K562 (cell line): ENCODE measurements around the gene UBE2I. TPM values are rescaled to one million over a fixed set of nuclear protein-coding genes. Genes with fewer than 3 reads are reported as not detected.

Experiments
- ATAC-seq: fragments of 200-7000 bp; cut with Tn5 transposase; 3 replicates; pipeline ENCODE4 v1.9.1; 2020; ENCODE audit warnings: moderate library complexity
- BruUV-seq: library from RNA; stranded (reverse); fragments of 400-500 nt; replicated peaks from 2 replicates; lab custom pipeline; 2021; lab: Mats Ljungman, UMichigan
- CTCF ChIA-PET: fragments of 300-600 bp; formaldehyde crosslinking; extraction: SDS; loops from one replicate; lab custom pipeline; 2021; ENCODE audit warnings: low intra/inter-chr PET ratio; lab: Yijun Ruan, JAX
- POLR2A ChIA-PET: fragments of 300-600, 350-650 bp; sonication (Branson Sonifier 250); formaldehyde crosslinking; extraction: SDS; loops from one replicate; lab custom pipeline; 2021; ENCODE audit warnings: antibody characterized with exemption, inconsistent platforms; lab: Yijun Ruan, JAX
- DNase-seq, 4 experiments: peaks; one replicate each; pipeline versions ENCODE4 v3.0.0 to v3.0.0-alpha.2; 2011 to 2018; ENCODE audit warnings: low spot score in 3 of 4, mixed read lengths in 3 of 4; ENCODE audit errors: extremely low read depth in 1 of 4
- FAIRE-seq: peaks from 2 replicates; lab custom pipeline; 2011; peaks lifted over from hg19 to GRCh38; lab: Jason Lieb, UNC
- H2AFZ ChIP-seq: 2 replicates; pipeline ENCODE4 v1.6.0; 2011; ENCODE audit warnings: low read depth, low read length, control low read depth, inconsistent platforms
- H3K27ac ChIP-seq: fragments of 200-600 bp; 3 replicates; pipeline ENCODE4 v1.8.0; 2011; ENCODE audit warnings: low read depth, mild to moderate bottlenecking, control low read depth, inconsistent platforms, low read length, moderate library complexity, mixed read lengths; ENCODE audit errors: extremely low read depth
- H3K27me3 ChIP-seq, 2 experiments: fragments of 300-600 bp in 1 of 2; 2 replicates in 1 of 2; 3 replicates in 1 of 2; pipeline versions ENCODE4 v1.6.0 to v1.8.0; 2011; ENCODE audit warnings: inconsistent platforms in 2 of 2, low read length in 2 of 2, mild to moderate bottlenecking in 1 of 2, mixed read lengths in 1 of 2, moderate library complexity in 1 of 2; ENCODE audit not compliant: control insufficient read depth in 2 of 2, insufficient read depth in 2 of 2
- H3K36me3 ChIP-seq: fragments of 300-600 bp; 3 replicates; pipeline ENCODE4 v1.8.0; 2011; ENCODE audit warnings: mild to moderate bottlenecking, low read length, inconsistent platforms; ENCODE audit not compliant: control insufficient read depth, insufficient read depth
- H3K4me1 ChIP-seq, 2 experiments: fragments of 200-600 bp in 1 of 2; replicated peaks in 1 of 2; 2 replicates in 1 of 2; 3 replicates in 1 of 2; pipeline versions ENCODE4 v1.5.1 to v1.8.0; 2011; ENCODE audit warnings: inconsistent platforms in 2 of 2, low read length in 2 of 2, mild to moderate bottlenecking in 1 of 2, mixed read lengths in 1 of 2, moderate library complexity in 1 of 2; ENCODE audit not compliant: control insufficient read depth in 2 of 2, insufficient read depth in 2 of 2
- H3K4me2 ChIP-seq: 2 replicates; pipeline ENCODE4 v1.6.1; 2011; ENCODE audit warnings: low read length, control low read depth, inconsistent platforms, mixed read lengths; ENCODE audit not compliant: insufficient read depth
- H3K4me3 ChIP-seq: fragments of 200-600 bp; sonication (generic), shearing (Covaris generic); 2 replicates; pipeline ENCODE4 v1.5.1; 2016; ENCODE audit warnings: control low read depth, inconsistent platforms
- H3K79me2 ChIP-seq: fragments of 200-600 bp; 3 replicates; pipeline ENCODE4 v1.8.0; 2011; ENCODE audit warnings: low read length, inconsistent platforms; ENCODE audit not compliant: control insufficient read depth, insufficient read depth
- H3K9ac ChIP-seq, 2 experiments: 2 replicates each; pipeline versions ENCODE4 v1.6.0 to v1.6.1; 2011; ENCODE audit warnings: low read depth in 2 of 2, low read length in 2 of 2, control low read depth in 1 of 2, inconsistent platforms in 1 of 2, mild to moderate bottlenecking in 1 of 2, mixed read lengths in 1 of 2; ENCODE audit not compliant: insufficient read depth in 1 of 2
- H3K9me1 ChIP-seq: one replicate; pipeline ENCODE4 v1.6.0; 2011; ENCODE audit warnings: inconsistent platforms, mild to moderate bottlenecking, low read length, moderate library complexity; ENCODE audit not compliant: control insufficient read depth, insufficient read depth
- H3K9me3 ChIP-seq: replicated peaks from 2 replicates; pipeline ENCODE4 v1.5.1; 2011; ENCODE audit warnings: low read depth, low read length, inconsistent platforms; ENCODE audit not compliant: control insufficient read depth, insufficient read depth
- H4K20me1 ChIP-seq: replicated peaks from 2 replicates; pipeline ENCODE4 v1.6.1; 2011; ENCODE audit warnings: low read length, inconsistent platforms, mixed read lengths; ENCODE audit not compliant: control insufficient read depth, insufficient read depth
- ELF2 ChIP-seq: fragments of 250-450 bp; sonication (Bioruptor Pico); IDR thresholded peaks from 2 replicates; pipeline ENCODE4 v1.5.0; 2021; ENCODE audit warnings: mild to moderate bottlenecking
- HIVEP1 ChIP-seq: fragments of 250-450 bp; sonication (Bioruptor Pico); IDR thresholded peaks from 2 replicates; pipeline ENCODE4 v1.4.0; 2020; ENCODE audit warnings: mild to moderate bottlenecking
- NELFE ChIP-seq: IDR thresholded peaks from 2 replicates; pipeline ENCODE4 v1.6.1; 2011; ENCODE audit warnings: mild to moderate bottlenecking; ENCODE audit not compliant: insufficient read depth, insufficient read length
- NFIX ChIP-seq: fragments of 250-450 bp; sonication (Bioruptor Pico); IDR thresholded peaks from 2 replicates; pipeline ENCODE4 v1.4.0; 2020; ENCODE audit warnings: low read depth, mild to moderate bottlenecking, moderate library complexity
- RBM14 ChIP-seq: fragments of 200-400 bp; formaldehyde crosslinking; IDR thresholded peaks from 2 replicates; pipeline ENCODE4 v1.6.1; 2018; ENCODE audit warnings: low read depth, mild to moderate bottlenecking, low read length, moderate library complexity, borderline replicate concordance; ENCODE audit not compliant: insufficient read depth
- SAFB2 ChIP-seq: fragments of 200-400 bp; formaldehyde crosslinking; IDR thresholded peaks from 2 replicates; pipeline ENCODE4 v1.6.1; 2018; ENCODE audit warnings: borderline replicate concordance, low read length, low read depth, moderate library complexity; ENCODE audit not compliant: severe bottlenecking
- WGBS: fragments of 100-300 bp; shearing (Covaris generic); methylation state at CpG from one replicate; pipeline ENCODE4 v1.1.6; 2016; ENCODE audit warnings: low coverage, mixed read lengths; ENCODE audit not compliant: insufficient coverage; ENCODE audit errors: missing lambda C conversion rate; 5-methylcytosine and 5-hydroxymethylcytosine counted together
- in situ Hi-C: fragments of 300-500 bp; cut with MboI; formaldehyde crosslinking; loops from 4 replicates; pipeline ENCODE4 v1.15.0; 2018; ENCODE audit warnings: inconsistent platforms, mixed read lengths
- intact Hi-C: fragments of 100-400 bp; cut with micrococcal nuclease; formaldehyde crosslinking; loops from 2 replicates; pipeline ENCODE4 v1.14.2; 2022
- polyA plus RNA-seq, 8 experiments: library from polyadenylated mRNA; depleted of rRNA in 4 of 8; stranded (reverse) in 5 of 8; unstranded in 3 of 8; fragments of >200 nt; fragmentation: Nextera tagmentation in 2 of 8; fragmentation: Illumina TruSeq in 1 of 8; extraction: Ambion mirVana in 2 of 8; extraction: Trizol in 1 of 8; gene quantifications; 2 replicates each; pipeline versions ENCODE4 v1.2.1 to v1.2.3, GENCODE V29; 2011 to 2014; ENCODE audit warnings: inconsistent platforms in 1 of 8, missing spikeins in 1 of 8
- total RNA-seq, 7 experiments: library from RNA; depleted of rRNA in 6 of 7; stranded (reverse); fragments of >200 nt in 6 of 7; fragmentation: Illumina TruSeq in 2 of 7; extraction: Trizol in 2 of 7; gene quantifications; 2 replicates each; pipeline versions ENCODE4 v1.2.1 to v1.2.3, GENCODE V29; 2011 to 2021; ENCODE audit warnings: low replicate concordance in 1 of 7
- TF ChIP-seq, protein P1 (sequence below), 2 experiments: fragments of 450-650 bp; conservative IDR thresholded peaks; 2 replicates each; pipeline ENCODE4 v1.6.1; 2017; ENCODE audit warnings: mild to moderate bottlenecking in 2 of 2, moderate library complexity in 2 of 2
- TF ChIP-seq, protein P2 (sequence below): sonication (generic); formaldehyde crosslinking; IDR thresholded peaks from 2 replicates; pipeline ENCODE4 v1.8.0; 2022; ENCODE audit warnings: mild to moderate bottlenecking, low read depth, missing genetic modification reagents
- TF ChIP-seq, protein P3 (sequence below): fragments of 450-650 bp; IDR thresholded peaks from 2 replicates; pipeline ENCODE4 v1.6.1; 2018; ENCODE audit not compliant: partially characterized antibody
- TF ChIP-seq, protein P4 (sequence below): fragments of 250-450 bp; sonication (Bioruptor Pico); IDR thresholded peaks from 2 replicates; pipeline ENCODE4 v1.5.0; 2021; ENCODE audit warnings: mild to moderate bottlenecking, moderate library complexity

Gene UBE2I
- total and polyA plus RNA-seq, 9 of the 15 experiments (the other 6 are each of a cell fraction or from before 2014, with no cell fraction given): 36.6 to 254 (median 104) TPM

GRCh38 chr16:1347962-1348361, 38.5 kb downstream of the UBE2I start (continued):
- TF ChIP-seq, protein P1, sequence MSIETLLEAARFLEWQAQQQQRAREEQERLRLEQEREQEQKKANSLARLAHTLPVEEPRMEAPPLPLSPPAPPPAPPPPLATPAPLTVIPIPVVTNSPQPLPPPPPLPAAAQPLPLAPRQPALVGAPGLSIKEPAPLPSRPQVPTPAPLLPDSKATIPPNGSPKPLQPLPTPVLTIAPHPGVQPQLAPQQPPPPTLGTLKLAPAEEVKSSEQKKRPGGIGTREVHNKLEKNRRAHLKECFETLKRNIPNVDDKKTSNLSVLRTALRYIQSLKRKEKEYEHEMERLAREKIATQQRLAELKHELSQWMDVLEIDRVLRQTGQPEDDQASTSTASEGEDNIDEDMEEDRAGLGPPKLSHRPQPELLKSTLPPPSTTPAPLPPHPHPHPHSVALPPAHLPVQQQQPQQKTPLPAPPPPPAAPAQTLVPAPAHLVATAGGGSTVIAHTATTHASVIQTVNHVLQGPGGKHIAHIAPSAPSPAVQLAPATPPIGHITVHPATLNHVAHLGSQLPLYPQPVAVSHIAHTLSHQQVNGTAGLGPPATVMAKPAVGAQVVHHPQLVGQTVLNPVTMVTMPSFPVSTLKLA (conservative IDR thresholded peaks at IDR 0.05): no peak
- TF ChIP-seq, protein P2, sequence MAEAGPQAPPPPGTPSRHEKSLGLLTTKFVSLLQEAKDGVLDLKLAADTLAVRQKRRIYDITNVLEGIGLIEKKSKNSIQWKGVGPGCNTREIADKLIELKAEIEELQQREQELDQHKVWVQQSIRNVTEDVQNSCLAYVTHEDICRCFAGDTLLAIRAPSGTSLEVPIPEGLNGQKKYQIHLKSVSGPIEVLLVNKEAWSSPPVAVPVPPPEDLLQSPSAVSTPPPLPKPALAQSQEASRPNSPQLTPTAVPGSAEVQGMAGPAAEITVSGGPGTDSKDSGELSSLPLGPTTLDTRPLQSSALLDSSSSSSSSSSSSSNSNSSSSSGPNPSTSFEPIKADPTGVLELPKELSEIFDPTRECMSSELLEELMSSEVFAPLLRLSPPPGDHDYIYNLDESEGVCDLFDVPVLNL: no peak

GRCh38 chr16:1348441-1348840, 39.0 kb downstream of the UBE2I start:
- Histone ChIP-seq H4K20me1 (peaks cover 9% of the 10 kb centered on the region), H3K4me2 (no peak overlapping the region), H3K79me2 (peaks cover 28% of the 10 kb centered on the region), H3K27me3 (no peaks in the 10 kb centered on the region), H3K36me3 (peaks cover 22% of the 10 kb centered on the region; the same call in 1 of the 3 replicates), H3K4me1 (peaks cover 6 to 86% of the 10 kb centered on the region in 2 experiments; a peak in 3 of 5 replicates), H3K4me3 (no peak overlapping the region), H2AFZ (no peak overlapping the region), H3K9me3 (no peaks in the 10 kb centered on the region), H3K9me1 (no peaks in the 10 kb centered on the region), H3K9ac (no peak overlapping the region), H3K27ac (no peak overlapping the region)
- no TSS peak for BruUV-seq
- CTCF ChIA-PET: no interaction called here
- POLR2A ChIA-PET: no interaction called here
- ATAC-seq: no peak
- in situ Hi-C loops (no loop called here), intact Hi-C loops (loop anchor here (10.0 kb wide), 1 partner anchor 54 kb away; no protein-coding TSS in a partner anchor)
- DNase-seq: no peak
- WGBS: 90% methylated on average over 15 of the region's 15 CpGs
- no peak for FAIRE-seq
- TF ChIP-seq NFIX (CRISPR knock-in tag) (no peak), NELFE (no peak), ELF2 (CRISPR knock-in tag) (no peak), SAFB2 (no peak), RBM14 (no peak), HIVEP1 (no peak)
- TF ChIP-seq, protein P3, sequence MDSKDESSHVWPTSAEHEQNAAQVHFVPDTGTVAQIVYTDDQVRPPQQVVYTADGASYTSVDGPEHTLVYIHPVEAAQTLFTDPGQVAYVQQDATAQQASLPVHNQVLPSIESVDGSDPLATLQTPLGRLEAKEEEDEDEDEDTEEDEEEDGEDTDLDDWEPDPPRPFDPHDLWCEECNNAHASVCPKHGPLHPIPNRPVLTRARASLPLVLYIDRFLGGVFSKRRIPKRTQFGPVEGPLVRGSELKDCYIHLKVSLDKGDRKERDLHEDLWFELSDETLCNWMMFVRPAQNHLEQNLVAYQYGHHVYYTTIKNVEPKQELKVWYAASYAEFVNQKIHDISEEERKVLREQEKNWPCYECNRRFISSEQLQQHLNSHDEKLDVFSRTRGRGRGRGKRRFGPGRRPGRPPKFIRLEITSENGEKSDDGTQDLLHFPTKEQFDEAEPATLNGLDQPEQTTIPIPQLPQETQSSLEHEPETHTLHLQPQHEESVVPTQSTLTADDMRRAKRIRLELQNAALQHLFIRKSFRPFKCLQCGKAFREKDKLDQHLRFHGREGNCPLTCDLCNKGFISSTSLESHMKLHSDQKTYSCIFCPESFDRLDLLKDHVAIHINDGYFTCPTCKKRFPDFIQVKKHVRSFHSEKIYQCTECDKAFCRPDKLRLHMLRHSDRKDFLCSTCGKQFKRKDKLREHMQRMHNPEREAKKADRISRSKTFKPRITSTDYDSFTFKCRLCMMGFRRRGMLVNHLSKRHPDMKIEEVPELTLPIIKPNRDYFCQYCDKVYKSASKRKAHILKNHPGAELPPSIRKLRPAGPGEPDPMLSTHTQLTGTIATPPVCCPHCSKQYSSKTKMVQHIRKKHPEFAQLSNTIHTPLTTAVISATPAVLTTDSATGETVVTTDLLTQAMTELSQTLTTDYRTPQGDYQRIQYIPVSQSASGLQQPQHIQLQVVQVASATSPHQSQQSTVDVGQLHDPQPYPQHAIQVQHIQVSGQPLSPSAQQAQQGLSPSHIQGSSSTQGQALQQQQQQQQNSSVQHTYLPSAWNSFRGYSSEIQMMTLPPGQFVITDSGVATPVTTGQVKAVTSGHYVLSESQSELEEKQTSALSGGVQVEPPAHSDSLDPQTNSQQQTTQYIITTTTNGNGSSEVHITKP: no peak
- TF ChIP-seq, protein P4, sequence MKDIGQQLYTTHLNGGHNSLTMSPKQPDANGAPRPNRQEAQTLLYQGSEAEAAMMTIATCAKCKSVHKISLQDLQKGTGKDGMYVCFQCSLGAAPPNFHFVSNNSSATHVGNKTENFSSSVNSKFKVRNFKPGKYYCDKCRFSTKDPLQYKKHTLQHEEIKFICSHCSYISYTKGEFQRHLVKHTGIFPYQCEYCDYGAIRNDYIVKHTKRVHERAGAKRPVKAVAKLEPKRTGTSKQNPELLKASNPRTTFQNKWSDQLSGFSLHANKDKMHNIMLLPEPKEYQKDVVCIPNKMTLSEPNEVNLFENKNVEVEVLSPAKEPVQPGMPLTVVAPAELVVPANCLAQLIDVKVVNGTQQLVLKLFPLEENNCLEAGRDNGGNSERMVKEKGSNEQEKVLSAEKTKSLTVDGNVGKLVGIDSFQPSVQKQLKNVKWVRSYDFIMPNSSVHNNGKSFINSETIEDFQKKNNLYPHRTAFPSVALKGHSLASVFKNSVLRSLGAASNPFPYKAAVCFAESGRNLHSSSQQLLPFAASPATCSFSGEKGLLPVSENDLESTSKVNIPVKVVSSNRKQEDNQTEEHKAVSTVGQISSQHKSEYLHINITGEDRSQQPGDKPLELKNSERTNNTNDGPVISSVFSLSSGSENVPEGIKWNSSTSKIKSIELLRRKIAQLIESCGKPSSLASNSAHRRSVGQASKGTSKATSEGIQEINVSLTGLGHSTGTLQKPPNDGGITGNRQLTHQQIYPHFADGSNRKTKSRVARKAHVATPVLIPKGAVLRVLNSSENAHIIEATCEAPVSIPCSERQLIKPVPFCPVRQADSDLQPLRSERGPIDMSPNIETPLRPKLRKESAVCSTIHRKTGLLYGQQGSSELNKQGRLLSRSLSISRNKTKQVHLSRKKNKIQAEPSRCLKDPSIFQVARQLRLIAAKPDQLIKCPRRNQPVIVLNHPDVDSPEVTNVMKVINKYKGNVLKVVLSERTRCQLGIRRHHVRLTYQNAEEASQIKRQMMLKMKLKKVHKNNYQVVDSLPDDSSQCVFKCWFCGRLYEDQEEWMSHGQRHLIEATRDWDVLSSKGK (CRISPR knock-in tag): no peak
